GM23248 (cell line): ENCODE data around the gene CCDC186.

Experiments used
- EZH2 ChIP-seq: fragments of 200-600 bp; sonication (generic); IDR thresholded peaks from 2 replicates; pipeline ENCODE4 v1.6.1; 2018; ENCODE audit warnings: antibody characterized with exemption, mild to moderate bottlenecking; ENCODE audit not compliant: insufficient read depth, poor library complexity, severe bottlenecking
- EZH2phosphoT487 ChIP-seq: fragments of 200-600 bp; sonication (generic); IDR thresholded peaks from 2 replicates; pipeline ENCODE4 v1.6.1; 2018; ENCODE audit warnings: antibody characterized with exemption, moderate library complexity, mild to moderate bottlenecking, low read depth; ENCODE audit not compliant: insufficient read depth

DNA sequence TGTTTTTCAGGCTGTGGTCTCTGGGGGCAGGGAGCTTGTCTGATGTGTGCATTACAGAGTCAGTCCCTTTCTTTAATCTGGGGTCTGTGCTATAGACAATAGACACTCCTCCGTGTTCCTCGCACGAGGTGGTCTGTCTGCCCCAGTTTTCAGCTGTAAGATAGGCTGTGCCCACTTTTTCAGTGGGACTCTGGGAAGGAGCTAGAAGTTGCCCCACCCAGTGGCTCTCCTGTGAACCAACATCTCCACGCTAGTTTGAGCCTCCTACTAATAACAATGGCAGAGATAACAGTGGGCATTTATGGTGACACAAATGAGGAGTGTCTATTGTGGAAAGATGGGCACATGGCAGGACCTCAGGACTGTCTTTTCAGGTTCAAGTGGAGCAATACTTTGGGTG lies 86.3 kb downstream of the CCDC186 start:
- TF ChIP-seq EZH2 (no peak), EZH2phosphoT487 (no peak)
